Glutamatergic neuron (in vitro differentiated cells): Measurements from ENCODE around the gene L3MBTL4. TPM values are rescaled to one million over a fixed set of nuclear protein-coding genes. Genes with fewer than 3 reads are reported as not detected.
"Not testable (repeated sequence)": the region's sequence is repeated elsewhere in the genome, so short reads cannot be mapped to it uniquely, and the experiment has no call there.

Experiments
- DNase-seq: peaks from one replicate; pipeline ENCODE4 v3.0.0; 2022
- H3K27ac Mint-ChIP-seq: one replicate; pipeline ENCODE4 v1.8.0; 2020; ENCODE audit warnings: mild to moderate bottlenecking, mixed read lengths, inconsistent platforms; ENCODE audit not compliant: unreplicated experiment
- H3K27me3 Mint-ChIP-seq: one replicate; pipeline ENCODE4 v1.8.0; 2020; ENCODE audit warnings: mild to moderate bottlenecking, moderate library complexity, mixed read lengths, inconsistent platforms; ENCODE audit not compliant: unreplicated experiment
- H3K36me3 Mint-ChIP-seq: one replicate; pipeline ENCODE4 v1.8.0; 2020; ENCODE audit warnings: mild to moderate bottlenecking, mixed read lengths, inconsistent platforms; ENCODE audit not compliant: unreplicated experiment
- H3K4me1 Mint-ChIP-seq: one replicate; pipeline ENCODE4 v1.8.0; 2020; ENCODE audit warnings: mild to moderate bottlenecking, low read depth, mixed read lengths, inconsistent platforms; ENCODE audit not compliant: unreplicated experiment
- H3K4me3 Mint-ChIP-seq: one replicate; pipeline ENCODE4 v1.8.0; 2020; ENCODE audit warnings: mild to moderate bottlenecking, mixed read lengths, inconsistent platforms; ENCODE audit not compliant: unreplicated experiment
- H3K9me3 Mint-ChIP-seq: one replicate; pipeline ENCODE4 v1.8.0; 2020; ENCODE audit warnings: mild to moderate bottlenecking, moderate library complexity, mixed read lengths, inconsistent platforms; ENCODE audit not compliant: unreplicated experiment
- total RNA-seq: library from RNA; stranded (reverse); fragmentation: NEBNext Ultra II Directional; extraction: Animal tissue kit (Norgen Biotek cat#: 25700); gene quantifications from one replicate; pipeline ENCODE4 v1.2.1, GENCODE V29; 2021; ENCODE audit not compliant: unreplicated experiment
- TF ChIP-seq, protein P1 (sequence below): fragments of 200-600 bp; sonication (generic); IDR thresholded peaks from one replicate; pipeline ENCODE4 v1.5.0; 2021; ENCODE audit not compliant: partially characterized antibody, unreplicated experiment

L3MBTL4 gene
- total RNA-seq, 1 donor from 2014 or later = 0.32 TPM

DNA sequence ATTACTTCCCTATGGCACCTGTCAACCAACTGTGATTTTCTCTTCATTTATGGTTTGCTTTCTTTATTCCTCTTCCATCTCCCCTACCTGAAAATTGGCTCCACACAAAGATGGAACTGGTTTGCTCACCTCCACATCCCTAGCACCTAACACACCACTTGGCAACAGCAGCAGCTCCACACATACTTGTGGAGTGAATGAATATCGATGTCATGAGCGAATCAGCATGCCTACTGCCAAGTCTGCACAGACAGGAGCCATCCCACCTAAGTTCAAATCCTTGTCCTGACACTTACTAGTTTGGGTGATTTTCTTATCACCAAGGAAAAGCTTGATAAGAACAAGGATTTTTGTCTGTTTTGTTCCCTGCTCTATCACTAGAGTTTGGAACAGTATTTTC lies 328.0 kb downstream of the L3MBTL4 start:
- H3K36me3 Mint-ChIP-seq = no peaks in the 10 kb centered on the region
- no peaks in the 10 kb centered on the region for H3K4me1 Mint-ChIP-seq
- no peak overlapping the region for H3K27ac Mint-ChIP-seq
- no peak overlapping the region for H3K4me3 Mint-ChIP-seq
- TF ChIP-seq, protein P1, sequence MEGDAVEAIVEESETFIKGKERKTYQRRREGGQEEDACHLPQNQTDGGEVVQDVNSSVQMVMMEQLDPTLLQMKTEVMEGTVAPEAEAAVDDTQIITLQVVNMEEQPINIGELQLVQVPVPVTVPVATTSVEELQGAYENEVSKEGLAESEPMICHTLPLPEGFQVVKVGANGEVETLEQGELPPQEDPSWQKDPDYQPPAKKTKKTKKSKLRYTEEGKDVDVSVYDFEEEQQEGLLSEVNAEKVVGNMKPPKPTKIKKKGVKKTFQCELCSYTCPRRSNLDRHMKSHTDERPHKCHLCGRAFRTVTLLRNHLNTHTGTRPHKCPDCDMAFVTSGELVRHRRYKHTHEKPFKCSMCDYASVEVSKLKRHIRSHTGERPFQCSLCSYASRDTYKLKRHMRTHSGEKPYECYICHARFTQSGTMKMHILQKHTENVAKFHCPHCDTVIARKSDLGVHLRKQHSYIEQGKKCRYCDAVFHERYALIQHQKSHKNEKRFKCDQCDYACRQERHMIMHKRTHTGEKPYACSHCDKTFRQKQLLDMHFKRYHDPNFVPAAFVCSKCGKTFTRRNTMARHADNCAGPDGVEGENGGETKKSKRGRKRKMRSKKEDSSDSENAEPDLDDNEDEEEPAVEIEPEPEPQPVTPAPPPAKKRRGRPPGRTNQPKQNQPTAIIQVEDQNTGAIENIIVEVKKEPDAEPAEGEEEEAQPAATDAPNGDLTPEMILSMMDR = no peak
- DNase-seq = no peak
- no peaks in the 10 kb centered on the region for H3K9me3 Mint-ChIP-seq
- H3K27me3 Mint-ChIP-seq = no peaks in the 10 kb centered on the region

DNA sequence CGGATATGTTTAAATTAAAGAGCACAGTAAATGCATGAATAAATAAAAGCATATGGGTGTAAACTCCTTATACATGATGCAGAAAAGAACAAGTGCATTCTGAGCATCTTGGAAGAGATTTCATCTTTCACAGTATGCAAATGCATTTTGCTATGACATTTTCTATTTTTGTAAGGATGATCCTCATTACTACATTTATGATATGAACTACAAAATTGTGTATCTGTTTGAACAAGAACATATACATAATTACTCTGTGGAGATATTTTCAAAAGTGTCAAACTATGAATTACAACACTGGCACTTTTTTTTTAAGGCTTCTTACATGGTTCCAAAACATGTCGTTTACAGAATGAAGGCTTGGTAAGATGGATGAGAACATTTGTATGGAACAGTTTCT lies 335.3 kb downstream of the L3MBTL4 start:
- Mint-ChIP-seq H3K9me3 (no peaks in the 10 kb centered on the region), H3K27ac (no peak overlapping the region), H3K4me3 (no peak overlapping the region), H3K27me3 (no peaks in the 10 kb centered on the region), H3K4me1 (no peaks in the 10 kb centered on the region), H3K36me3 (no peaks in the 10 kb centered on the region)
- no peak for DNase-seq
- TF ChIP-seq, protein P1 = no peak

DNA sequence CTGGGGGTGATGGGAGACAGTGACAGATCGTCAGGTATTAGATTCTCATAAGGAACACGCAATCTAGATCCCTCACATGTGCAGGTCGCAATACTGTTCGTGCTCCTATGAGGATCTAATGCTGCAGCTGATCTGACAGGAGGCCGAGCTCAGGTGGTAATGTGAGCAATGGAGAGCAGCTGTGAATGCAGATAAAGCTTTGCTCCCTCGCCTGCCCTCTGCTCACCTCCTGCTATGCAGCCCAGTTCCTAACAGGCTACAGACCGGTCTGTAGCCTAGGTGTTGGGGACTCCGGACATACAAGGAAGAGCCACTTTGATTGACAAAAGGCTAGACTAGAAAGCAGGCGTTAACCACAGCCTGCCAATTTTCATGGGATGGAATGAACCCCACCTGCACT lies 335.8 kb downstream of the L3MBTL4 start:
- H3K36me3 Mint-ChIP-seq = no peaks in the 10 kb centered on the region
- H3K4me1 Mint-ChIP-seq = no peaks in the 10 kb centered on the region
- H3K27me3 Mint-ChIP-seq = no peaks in the 10 kb centered on the region
- H3K4me3 Mint-ChIP-seq = no peak overlapping the region
- DNase-seq = no peak
- H3K9me3 Mint-ChIP-seq = no peaks in the 10 kb centered on the region
- no peak overlapping the region for H3K27ac Mint-ChIP-seq
- TF ChIP-seq, protein P1 = no peak

DNA sequence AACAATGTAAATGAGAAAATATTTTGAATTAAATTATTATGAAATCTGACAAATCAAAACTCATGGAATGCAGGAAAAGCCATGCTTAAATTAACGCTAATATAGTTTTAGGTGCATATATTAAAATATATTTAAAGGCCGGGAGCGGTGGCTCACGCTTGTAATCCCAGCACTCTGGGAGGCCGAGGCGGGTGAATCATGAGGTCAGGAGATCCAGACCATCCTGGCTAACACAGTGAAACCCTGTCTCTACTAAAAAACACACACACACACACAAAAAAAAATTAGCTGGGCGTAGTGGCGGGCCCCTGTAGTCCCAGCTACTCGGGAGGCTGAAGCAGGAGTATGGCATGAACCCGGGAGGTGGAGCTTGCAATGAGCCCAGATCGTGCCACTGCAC lies 342.3 kb downstream of the L3MBTL4 start:
- H3K9me3 Mint-ChIP-seq, DNase-seq, H3K4me1 Mint-ChIP-seq, H3K27ac Mint-ChIP-seq, H3K36me3 Mint-ChIP-seq, H3K27me3 Mint-ChIP-seq, H3K4me3 Mint-ChIP-seq: not testable (repeated sequence)

DNA sequence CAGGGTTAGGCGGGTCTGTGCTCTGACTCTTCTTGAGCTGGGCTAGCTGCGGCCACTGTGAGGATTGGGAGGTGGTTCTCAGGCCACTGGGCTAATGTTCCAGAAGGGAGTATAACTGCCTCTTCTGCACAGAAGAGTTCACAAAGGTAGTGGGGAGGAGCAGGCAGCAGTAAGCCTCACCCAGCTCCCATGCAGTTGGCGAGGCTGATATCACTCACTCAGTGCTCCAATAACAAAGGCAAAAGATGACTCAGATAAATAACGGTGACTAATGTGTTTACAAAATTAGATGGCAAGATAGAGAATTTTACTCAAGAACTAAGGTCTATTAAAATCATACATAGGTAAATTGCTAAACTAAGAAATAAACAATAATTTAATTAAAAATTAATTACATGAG lies 345.2 kb downstream of the L3MBTL4 start:
- TF ChIP-seq, protein P1 = no peak
- no peak for DNase-seq
- Mint-ChIP-seq H3K27ac (no peak overlapping the region), H3K4me3 (no peak overlapping the region), H3K36me3 (no peaks in the 10 kb centered on the region), H3K9me3 (no peaks in the 10 kb centered on the region), H3K4me1 (no peaks in the 10 kb centered on the region), H3K27me3 (no peaks in the 10 kb centered on the region)

DNA sequence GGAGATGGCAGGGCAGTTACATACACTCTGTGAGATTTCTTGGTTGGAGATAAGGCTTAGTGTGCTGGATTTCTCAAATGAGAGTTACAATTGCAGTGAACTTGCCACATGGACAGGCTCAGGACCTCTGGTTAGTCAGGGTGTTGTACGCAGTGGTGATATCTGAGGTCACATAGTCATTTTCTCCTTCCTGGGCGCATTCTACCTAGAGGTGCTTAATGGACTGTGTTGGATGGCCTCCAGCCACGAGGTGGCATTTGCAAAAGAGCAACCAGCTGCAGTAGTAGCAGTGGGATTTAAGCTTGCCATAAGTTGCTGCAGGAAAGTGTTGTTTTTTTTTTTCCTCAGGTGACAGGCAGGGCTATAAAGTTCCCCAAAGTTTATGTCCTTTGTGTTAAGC lies 345.6 kb downstream of the L3MBTL4 start:
- Mint-ChIP-seq H3K27ac (no peak overlapping the region), H3K36me3 (no peaks in the 10 kb centered on the region), H3K4me1 (no peaks in the 10 kb centered on the region), H3K9me3 (no peaks in the 10 kb centered on the region), H3K4me3 (no peak overlapping the region), H3K27me3 (no peaks in the 10 kb centered on the region)
- TF ChIP-seq, protein P1 = no peak
- DNase-seq = no peak
